Neural crest cell (in vitro differentiated cells): ENCODE results near the gene ZNF780B. TPM values are rescaled to one million over a fixed set of nuclear protein-coding genes. Genes with fewer than 3 reads are reported as not detected.

Experiments used
- DNase-seq: peaks from one replicate; pipeline ENCODE4 v3.0.0; 2021; ENCODE audit warnings: low read depth, mixed read lengths, low spot score
- H3K27ac Mint-ChIP-seq: one replicate; pipeline ENCODE4 v1.8.0; 2021; ENCODE audit warnings: mild to moderate bottlenecking, mixed read lengths; ENCODE audit not compliant: unreplicated experiment
- H3K27me3 Mint-ChIP-seq: 2 replicates; pipeline ENCODE4 v1.8.0; 2021; ENCODE audit warnings: low read depth, mild to moderate bottlenecking, mixed read lengths
- H3K36me3 Mint-ChIP-seq: 2 replicates; pipeline ENCODE4 v1.8.0; 2021; ENCODE audit warnings: low read depth, mild to moderate bottlenecking, mixed read lengths
- H3K4me1 Mint-ChIP-seq: 2 replicates; pipeline ENCODE4 v1.8.0; 2021; ENCODE audit warnings: mixed read lengths
- H3K4me3 Mint-ChIP-seq: one replicate; pipeline ENCODE4 v1.8.0; 2021; ENCODE audit warnings: mild to moderate bottlenecking, mixed read lengths
- H3K9me3 Mint-ChIP-seq: 2 replicates; pipeline ENCODE4 v1.8.0; 2021; ENCODE audit warnings: mixed read lengths
- long read RNA-seq: library from polyadenylated mRNA; unstranded; transcript quantifications from one replicate; pipeline ENCODE4 v2.0.0, GENCODE V29; 2020
- total RNA-seq: library from RNA; stranded (reverse); gene quantifications from 2 replicates; pipeline ENCODE4 v1.2.1, GENCODE V29; 2021
- TF ChIP-seq, protein P1 (sequence below): fragments of 200-600 bp; sonication (generic); conservative IDR thresholded peaks from 2 replicates; pipeline ENCODE4 v1.5.0; 2021; ENCODE audit warnings: antibody characterized with exemption, mild to moderate bottlenecking

ZNF780B gene
- total RNA-seq: 27.3 and 28.5 TPM in 2 replicates
- long read RNA-seq, partial matches to known transcripts: 0 of 9 reads
- long read RNA-seq, other reads (novel, unspliced or antisense): 9 of 9 reads

DNA sequence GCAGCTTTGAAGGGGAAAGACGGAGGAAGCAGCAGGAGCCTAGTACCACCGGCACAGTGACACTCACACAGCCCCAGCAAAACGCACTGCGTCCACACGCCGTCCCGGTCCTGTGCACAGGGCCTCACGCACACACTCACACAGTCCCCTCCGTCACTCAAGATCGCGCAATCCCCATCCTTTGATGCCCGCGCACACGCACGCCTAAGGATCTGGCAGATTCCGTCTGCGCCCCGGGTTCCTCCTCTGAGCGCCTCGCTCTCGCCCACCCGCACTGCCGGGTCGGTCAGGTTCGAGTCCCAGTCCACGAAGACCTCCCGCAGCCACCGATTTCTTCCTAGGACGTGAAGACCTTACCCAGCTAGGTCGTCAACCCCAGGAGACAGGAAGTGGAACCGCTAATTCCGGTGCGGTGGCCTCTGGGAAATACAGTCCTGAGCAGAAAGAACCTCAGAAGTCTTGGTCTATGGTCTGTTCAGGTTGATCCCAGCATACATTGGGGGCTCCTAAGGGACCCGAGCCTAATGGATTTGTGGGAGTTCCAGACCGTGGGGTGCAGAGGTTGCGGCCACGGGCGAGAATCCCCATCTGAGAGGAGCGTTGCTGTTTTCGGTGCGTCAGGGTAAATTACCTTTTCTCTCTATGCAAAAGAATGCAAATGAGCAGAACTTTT, at the start of gene ZNF780B:
ZNF780B (minus strand) TSS at position 400 of the 673 bp plus-strand sequence. CDS start 5,899 bp downstream, outside the sequence.
- Mint-ChIP-seq H3K27me3 (peaks cover 7% of the 10 kb centered on the region), H3K4me3 (peak within 1 kb of the TSS; percentile 99), H3K27ac (peak within 1 kb of the TSS; percentile 97), H3K9me3 (peaks cover 38% of the 10 kb centered on the region), H3K4me1 (peaks cover 34% of the 10 kb centered on the region), H3K36me3 (peaks cover 50% of the 10 kb centered on the region)
- TF ChIP-seq, protein P1, sequence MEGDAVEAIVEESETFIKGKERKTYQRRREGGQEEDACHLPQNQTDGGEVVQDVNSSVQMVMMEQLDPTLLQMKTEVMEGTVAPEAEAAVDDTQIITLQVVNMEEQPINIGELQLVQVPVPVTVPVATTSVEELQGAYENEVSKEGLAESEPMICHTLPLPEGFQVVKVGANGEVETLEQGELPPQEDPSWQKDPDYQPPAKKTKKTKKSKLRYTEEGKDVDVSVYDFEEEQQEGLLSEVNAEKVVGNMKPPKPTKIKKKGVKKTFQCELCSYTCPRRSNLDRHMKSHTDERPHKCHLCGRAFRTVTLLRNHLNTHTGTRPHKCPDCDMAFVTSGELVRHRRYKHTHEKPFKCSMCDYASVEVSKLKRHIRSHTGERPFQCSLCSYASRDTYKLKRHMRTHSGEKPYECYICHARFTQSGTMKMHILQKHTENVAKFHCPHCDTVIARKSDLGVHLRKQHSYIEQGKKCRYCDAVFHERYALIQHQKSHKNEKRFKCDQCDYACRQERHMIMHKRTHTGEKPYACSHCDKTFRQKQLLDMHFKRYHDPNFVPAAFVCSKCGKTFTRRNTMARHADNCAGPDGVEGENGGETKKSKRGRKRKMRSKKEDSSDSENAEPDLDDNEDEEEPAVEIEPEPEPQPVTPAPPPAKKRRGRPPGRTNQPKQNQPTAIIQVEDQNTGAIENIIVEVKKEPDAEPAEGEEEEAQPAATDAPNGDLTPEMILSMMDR: no peak
- DNase-seq: peak; percentile 46

DNA sequence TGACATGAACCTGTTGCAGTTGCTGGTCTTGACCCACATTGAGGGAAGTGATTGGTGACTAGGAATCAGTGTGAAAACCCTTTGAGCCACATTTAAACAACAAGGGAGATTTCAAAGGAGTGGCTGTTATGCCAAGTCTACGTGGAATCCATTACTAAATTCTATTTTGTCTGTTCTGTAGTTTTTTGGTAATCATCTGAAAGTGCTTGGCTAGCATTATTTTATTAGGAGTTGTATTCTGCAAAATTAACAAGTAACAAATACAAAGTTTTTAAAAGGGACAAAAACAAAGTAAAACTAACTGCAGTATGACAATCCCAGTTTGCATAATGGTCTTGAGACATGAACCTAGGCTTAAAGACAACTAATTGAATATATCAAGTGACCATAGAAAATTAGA, 48.7 kb upstream of the ZNF780B start:
- Mint-ChIP-seq H3K4me1 (no peaks in the 10 kb centered on the region), H3K36me3 (no peaks in the 10 kb centered on the region)
- DNase-seq: no peak

GRCh38 chr19:40103600-40103999, 47.6 kb upstream of the ZNF780B start:
- H3K27me3 Mint-ChIP-seq: peaks cover 36% of the 10 kb centered on the region
- H3K4me1 Mint-ChIP-seq: no peaks in the 10 kb centered on the region
- no peaks in the 10 kb centered on the region for H3K36me3 Mint-ChIP-seq
- DNase-seq: no peak
- no peak overlapping the region for H3K4me3 Mint-ChIP-seq
- TF ChIP-seq, protein P1: no peak
- peaks cover 5% of the 10 kb centered on the region for H3K9me3 Mint-ChIP-seq
- H3K27ac Mint-ChIP-seq: no peak overlapping the region

More for the DNA sequence above, 48.7 kb upstream of the ZNF780B start:
- H3K4me3 Mint-ChIP-seq: no peak overlapping the region
- H3K9me3 Mint-ChIP-seq: peaks cover 5% of the 10 kb centered on the region
- peaks cover 26% of the 10 kb centered on the region for H3K27me3 Mint-ChIP-seq
- TF ChIP-seq, protein P1: no peak
- no peak overlapping the region for H3K27ac Mint-ChIP-seq

DNA sequence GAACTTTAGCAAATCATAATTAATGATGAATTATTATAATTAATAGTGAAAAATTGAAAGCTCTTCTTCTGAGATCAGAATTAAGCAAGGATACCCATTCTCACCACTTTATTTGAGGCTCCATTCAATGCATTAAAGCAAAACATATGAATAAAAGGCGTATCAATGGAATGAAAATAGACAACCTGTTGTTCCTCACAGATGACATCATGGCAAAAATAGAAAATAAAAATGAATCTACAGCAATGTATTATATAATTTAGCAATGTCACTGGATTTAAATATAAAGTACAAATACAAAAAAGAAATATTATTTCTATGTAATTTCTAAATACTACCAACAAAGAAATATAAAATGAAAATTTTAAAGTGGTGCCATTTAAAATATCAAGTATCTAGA, 45.8 kb upstream of the ZNF780B start:
- Mint-ChIP-seq H3K4me3 (no peak overlapping the region), H3K36me3 (no peaks in the 10 kb centered on the region), H3K4me1 (no peaks in the 10 kb centered on the region), H3K27me3 (peaks cover 49% of the 10 kb centered on the region), H3K27ac (no peak overlapping the region), H3K9me3 (peaks cover 5% of the 10 kb centered on the region)
- TF ChIP-seq, protein P1: no peak
- no peak for DNase-seq

- peaks cover 12% of the 10 kb centered on the region for H3K9me3 Mint-ChIP-seq
- TF ChIP-seq, protein P1: no peak
- no peak for DNase-seq
- H3K27me3 Mint-ChIP-seq: peaks cover 35% of the 10 kb centered on the region
- H3K36me3 Mint-ChIP-seq: peaks cover 9% of the 10 kb centered on the region
- H3K27ac Mint-ChIP-seq: no peak overlapping the region
- H3K4me1 Mint-ChIP-seq: peaks cover 27% of the 10 kb centered on the region
- peak overlapping the region; percentile 5 for H3K4me3 Mint-ChIP-seq
Measured at GRCh38 chr19:40093416-40093815, 37.4 kb upstream of the ZNF780B start.
